PFSK-1 (cell line): ENCODE results near the gene LGALS7.

Source experiments
- FOXP2 ChIP-seq: optimal IDR thresholded peaks from 2 replicates; pipeline ENCODE3; 2011; ENCODE audit warnings: borderline replicate concordance, control low read depth, inconsistent platforms; ENCODE audit not compliant: insufficient read depth; ENCODE audit errors: extremely low read length, extremely low read depth
- POLR2AphosphoS5 ChIP-seq: IDR thresholded peaks from 2 replicates; pipeline ENCODE4 v1.6.1; 2012; ENCODE audit warnings: low read depth, mild to moderate bottlenecking, control low read depth, low read length, moderate library complexity
- SIN3A ChIP-seq: IDR thresholded peaks from 2 replicates; pipeline ENCODE4 v1.6.1; 2012; ENCODE audit warnings: mild to moderate bottlenecking, low read length, moderate library complexity, borderline replicate concordance; ENCODE audit not compliant: insufficient read depth
- TAF1 ChIP-seq: IDR thresholded peaks from 2 replicates; pipeline ENCODE4 v1.6.1; 2012; ENCODE audit warnings: low read length, control low read depth, borderline replicate concordance; ENCODE audit not compliant: insufficient read depth
- TF ChIP-seq, protein P1 (sequence below), 2 experiments: IDR thresholded peaks; 2 replicates each; pipeline versions ENCODE4 v1.6.1 to v1.8.0; 2011 to 2012; ENCODE audit warnings: low read depth in 2 of 2, low read length in 2 of 2, control low read depth in 1 of 2, inconsistent platforms in 1 of 2, mild to moderate bottlenecking in 1 of 2, moderate library complexity in 1 of 2; ENCODE audit not compliant: insufficient read depth in 1 of 2

DNA sequence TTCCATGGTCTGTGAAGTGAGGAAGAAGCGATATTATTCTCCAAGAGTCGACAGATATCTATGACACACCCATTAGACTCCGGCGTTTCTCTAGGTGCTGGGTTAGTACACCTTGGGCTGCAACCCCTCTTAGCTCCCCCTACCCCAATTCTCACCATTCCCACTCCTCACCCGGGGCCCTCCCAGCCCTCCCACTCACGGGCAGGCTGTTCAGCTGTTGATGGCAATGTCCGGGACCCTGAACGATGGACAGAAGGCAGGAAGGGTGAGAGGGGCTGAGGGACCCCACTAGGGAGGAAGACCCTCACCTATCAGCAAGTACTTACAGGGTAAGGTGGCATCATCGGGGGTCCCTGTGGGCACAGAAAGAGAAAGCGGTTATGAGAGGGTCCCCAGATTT lies 30.2 kb upstream of the LGALS7 start:
- no peak for TF ChIP-seq SIN3A
- TF ChIP-seq, protein P1, sequence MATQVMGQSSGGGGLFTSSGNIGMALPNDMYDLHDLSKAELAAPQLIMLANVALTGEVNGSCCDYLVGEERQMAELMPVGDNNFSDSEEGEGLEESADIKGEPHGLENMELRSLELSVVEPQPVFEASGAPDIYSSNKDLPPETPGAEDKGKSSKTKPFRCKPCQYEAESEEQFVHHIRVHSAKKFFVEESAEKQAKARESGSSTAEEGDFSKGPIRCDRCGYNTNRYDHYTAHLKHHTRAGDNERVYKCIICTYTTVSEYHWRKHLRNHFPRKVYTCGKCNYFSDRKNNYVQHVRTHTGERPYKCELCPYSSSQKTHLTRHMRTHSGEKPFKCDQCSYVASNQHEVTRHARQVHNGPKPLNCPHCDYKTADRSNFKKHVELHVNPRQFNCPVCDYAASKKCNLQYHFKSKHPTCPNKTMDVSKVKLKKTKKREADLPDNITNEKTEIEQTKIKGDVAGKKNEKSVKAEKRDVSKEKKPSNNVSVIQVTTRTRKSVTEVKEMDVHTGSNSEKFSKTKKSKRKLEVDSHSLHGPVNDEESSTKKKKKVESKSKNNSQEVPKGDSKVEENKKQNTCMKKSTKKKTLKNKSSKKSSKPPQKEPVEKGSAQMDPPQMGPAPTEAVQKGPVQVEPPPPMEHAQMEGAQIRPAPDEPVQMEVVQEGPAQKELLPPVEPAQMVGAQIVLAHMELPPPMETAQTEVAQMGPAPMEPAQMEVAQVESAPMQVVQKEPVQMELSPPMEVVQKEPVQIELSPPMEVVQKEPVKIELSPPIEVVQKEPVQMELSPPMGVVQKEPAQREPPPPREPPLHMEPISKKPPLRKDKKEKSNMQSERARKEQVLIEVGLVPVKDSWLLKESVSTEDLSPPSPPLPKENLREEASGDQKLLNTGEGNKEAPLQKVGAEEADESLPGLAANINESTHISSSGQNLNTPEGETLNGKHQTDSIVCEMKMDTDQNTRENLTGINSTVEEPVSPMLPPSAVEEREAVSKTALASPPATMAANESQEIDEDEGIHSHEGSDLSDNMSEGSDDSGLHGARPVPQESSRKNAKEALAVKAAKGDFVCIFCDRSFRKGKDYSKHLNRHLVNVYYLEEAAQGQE (IDR thresholded peaks at IDR 0.05; ENCODE audit: insufficient read depth in 1 of 2, low read depth in 2 of 2, low read length in 2 of 2) = no peak
- no peak for TF ChIP-seq POLR2AphosphoS5
- TF ChIP-seq TAF1 = no peak
- no peak for TF ChIP-seq FOXP2
